Choroid plexus epithelial cell (primary cell): ENCODE results near the gene OPCML.

Experiments
- DNase-seq: peaks from one replicate; pipeline ENCODE4 v3.0.0-alpha.2; 2010; ENCODE audit warnings: low read depth
- H3K4me3 ChIP-seq: 2 replicates; pipeline ENCODE4 v1.5.1; 2011; ENCODE audit warnings: low read depth, mild to moderate bottlenecking, control low read depth, low read length, moderate library complexity
- CTCF ChIP-seq: conservative IDR thresholded peaks from 2 replicates; pipeline ENCODE4 v1.5.1; 2011; ENCODE audit warnings: low read depth, mild to moderate bottlenecking, control low read depth, inconsistent platforms, low read length, moderate library complexity

OPCML gene

GRCh38 chr11:132646890-132647289 is 885.4 kb downstream of the OPCML start:
- H3K4me3 ChIP-seq: no peak overlapping the region
- DNase-seq: no peak
- no peak for TF ChIP-seq CTCF

GRCh38 chr11:132644520-132645239 is 887.6 kb downstream of the OPCML start:
- H3K4me3 ChIP-seq: no peak overlapping the region
- no peak for TF ChIP-seq CTCF
- no peak for DNase-seq

- H3K4me3 ChIP-seq: no peak overlapping the region
- no peak for TF ChIP-seq CTCF
- DNase-seq: no peak
Observed at GRCh38 chr11:132643239-132643638, 889.1 kb downstream of the OPCML start.

GRCh38 chr11:132640952-132641351 is 891.3 kb downstream of the OPCML start:
- TF ChIP-seq CTCF: no peak
- DNase-seq: no peak
- H3K4me3 ChIP-seq: no peak overlapping the region

- DNase-seq: no peak
- no peak overlapping the region for H3K4me3 ChIP-seq
- TF ChIP-seq CTCF: no peak
Observed at GRCh38 chr11:132639986-132640385, 892.3 kb downstream of the OPCML start.

- no peak for TF ChIP-seq CTCF
- no peak for DNase-seq
- H3K4me3 ChIP-seq: no peak overlapping the region
Observed at GRCh38 chr11:132639403-132639802, 892.9 kb downstream of the OPCML start.

- TF ChIP-seq CTCF: no peak
- DNase-seq: no peak
- H3K4me3 ChIP-seq: no peak overlapping the region
Observed at GRCh38 chr11:132638423-132638822, 893.9 kb downstream of the OPCML start.
